GM21786 (cell line): ENCODE measurements around the gene USP35.
"Not testable (repeated sequence)": the region's sequence is repeated elsewhere in the genome, so short reads cannot be mapped to it uniquely, and the experiment has no call there.

Experiments
- ATAC-seq: cut with Tn5 transposase; IDR thresholded peaks from one replicate; pipeline ENCODE4 v1.9.1; 2021; ENCODE audit not compliant: unreplicated experiment

The USP35 gene

DNA sequence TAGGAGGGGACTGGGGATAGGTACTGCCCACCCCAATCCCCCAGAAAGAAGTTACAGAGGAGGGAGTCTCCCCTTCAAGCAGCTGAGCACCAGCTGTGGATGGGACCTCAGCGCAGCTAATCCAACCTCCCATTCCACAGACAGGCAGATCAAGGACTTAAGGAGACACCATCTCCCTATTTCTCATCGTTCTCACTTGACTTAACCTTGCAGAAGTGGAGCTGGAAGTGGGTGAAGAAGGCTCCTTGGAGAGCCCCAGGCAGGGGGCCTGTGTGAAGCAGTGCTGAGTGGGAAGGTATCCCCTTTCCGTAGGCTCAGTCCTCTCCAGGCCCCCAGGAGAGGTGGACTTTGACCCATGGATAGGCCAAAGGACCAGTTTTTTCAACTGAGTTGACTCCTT, 27.3 kb downstream of the USP35 start:
- ATAC-seq, result no peak

DNA sequence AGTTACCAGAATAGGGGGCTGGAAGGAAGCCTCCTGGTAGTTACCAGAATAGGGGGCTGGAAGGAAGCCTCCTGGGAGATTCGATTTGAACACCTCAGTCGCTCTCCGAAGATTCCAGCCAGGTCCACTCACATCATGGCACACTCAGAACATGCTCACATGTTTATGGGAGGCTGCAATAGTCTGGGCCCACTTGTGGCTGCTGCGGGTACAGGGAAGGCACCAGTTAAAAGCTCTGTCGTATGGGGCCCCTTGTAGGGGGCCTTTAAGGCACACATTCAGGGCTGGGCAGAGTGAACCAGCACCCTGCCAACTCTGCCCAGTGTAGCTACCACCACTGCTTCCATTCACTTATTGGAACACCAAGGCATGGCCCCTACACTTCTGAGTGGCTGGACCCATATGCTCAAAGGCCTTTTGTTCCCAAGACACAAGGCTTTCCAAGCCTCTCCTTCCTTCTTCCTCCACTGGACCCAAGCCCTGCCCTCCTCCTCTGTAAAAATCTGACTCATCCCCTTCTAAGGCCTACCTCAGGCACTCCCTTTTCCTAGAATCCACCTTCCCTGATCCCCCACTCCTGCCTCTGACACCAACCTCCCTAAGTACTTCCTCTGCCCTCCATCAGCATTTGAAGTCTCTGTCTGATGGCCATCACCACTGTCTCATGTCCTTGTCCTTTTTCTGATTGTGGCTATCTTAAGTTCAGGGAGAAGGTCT, 28.0 kb downstream of the USP35 start:
- ATAC-seq, result no peak

DNA sequence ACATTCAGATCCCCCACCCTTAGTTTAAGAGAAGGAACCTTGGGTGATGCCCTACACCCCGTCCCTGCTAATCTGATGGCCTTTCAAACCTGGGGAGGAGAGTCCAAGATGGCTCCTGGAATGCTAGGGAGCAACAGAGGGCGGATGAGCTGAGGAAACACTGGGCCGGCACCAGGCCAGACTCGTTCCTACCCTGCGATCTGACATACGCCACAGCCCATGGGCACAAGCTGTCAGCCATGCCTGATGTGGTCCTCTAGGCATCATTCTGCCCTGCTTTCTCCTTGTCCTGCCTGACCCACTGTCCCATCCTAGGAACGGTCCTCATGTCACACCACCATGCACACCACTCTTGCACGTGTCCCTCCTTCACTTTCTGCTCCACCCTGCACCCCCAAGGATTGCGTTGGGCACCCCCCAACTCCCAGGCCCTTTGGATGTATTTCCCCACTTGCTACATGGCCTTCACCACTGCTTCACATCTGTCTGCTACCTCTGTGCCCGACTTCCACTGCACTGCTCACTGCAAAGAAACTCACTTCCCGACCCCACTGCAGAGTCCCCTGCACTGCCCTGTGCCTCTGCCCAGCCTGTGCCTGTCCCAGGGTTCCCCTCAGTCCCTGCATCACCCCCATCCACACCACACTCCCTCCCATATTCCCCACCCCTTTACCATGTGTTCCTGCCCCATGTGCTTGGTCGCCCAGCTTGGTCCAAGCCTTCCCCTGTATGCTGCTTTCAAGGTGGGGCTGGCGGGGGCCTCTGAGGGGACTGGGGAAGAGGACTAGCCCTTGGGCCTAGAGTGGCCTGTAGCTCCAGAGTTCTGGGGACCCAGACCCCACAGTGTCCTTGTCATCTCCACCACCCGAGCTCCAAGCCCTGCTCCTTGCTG, 29.2 kb downstream of the USP35 start:
- ATAC-seq, result no peak

DNA sequence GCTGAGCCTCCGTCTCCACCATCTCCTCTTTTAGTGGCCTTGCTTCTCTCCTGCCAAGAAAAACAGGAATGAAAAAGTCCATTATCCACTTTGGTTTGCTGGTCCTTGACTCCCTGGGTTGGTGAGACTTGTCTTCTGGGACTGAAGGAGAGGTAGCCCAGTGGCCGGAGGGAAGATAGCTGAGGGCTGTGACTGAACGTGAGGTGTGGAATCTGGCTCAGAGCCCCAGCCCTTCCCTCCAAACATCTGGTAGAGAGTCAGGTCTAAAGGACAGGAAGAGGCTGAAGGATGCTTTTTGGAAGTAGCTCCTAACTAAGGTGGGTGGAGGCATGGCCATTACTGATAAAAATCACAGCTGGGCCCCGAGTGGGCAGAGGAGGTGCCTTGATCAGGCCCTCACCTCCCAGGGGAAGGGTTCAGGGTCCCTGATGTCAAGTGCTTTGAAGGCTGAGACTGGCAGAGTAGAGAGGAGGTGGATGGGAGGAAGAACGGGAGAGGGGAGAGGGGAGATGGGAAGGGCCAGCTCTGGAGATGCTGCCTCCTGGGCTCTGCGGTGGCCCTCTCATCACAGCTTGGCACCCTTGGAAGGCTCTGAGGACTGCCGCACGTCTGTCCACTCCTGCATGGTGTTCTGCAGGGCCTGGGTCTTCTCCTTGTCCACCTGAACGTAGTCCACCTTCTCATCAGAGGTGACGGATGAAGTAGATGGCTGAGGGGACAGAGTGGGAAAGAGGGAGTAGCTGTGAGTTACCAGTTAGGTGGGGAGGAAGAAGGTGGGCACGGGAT, 30.2 kb downstream of the USP35 start:
- ATAC-seq, result no peak

DNA sequence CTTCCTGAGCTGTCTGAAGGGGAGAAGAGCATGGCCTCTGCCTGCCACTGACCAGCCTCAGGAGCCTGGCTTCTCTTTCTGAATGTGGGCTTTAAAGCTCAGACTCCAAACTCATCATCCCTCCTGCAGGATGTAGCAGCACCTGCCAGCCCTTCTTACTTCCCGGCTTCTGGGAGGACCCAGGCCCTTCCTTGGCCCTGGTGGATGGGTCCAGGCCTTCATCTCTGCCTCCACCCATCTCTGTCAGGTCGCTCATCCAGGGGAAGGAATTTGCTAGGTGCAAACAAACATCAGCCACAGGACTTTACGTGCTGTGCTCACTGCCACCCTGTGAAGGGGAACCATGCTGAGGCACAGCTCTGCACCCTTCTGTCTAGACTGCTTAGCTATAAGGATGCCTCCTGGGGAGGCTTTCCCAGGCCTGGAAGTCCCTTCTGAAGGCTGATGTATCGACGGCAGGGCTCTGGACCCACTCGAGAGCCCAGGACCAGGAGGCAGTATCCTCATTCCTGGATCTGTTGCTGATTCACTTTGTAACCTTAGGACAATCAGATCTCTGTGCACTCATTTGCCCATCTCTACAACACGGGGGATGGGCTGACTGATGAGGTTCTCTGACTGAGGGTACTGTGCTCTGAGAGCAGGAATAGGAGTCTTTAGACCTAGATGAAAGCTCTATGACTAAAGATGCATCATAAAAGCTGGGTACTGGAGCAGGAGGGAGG, 30.9 kb downstream of the USP35 start:
- no peak for ATAC-seq

DNA sequence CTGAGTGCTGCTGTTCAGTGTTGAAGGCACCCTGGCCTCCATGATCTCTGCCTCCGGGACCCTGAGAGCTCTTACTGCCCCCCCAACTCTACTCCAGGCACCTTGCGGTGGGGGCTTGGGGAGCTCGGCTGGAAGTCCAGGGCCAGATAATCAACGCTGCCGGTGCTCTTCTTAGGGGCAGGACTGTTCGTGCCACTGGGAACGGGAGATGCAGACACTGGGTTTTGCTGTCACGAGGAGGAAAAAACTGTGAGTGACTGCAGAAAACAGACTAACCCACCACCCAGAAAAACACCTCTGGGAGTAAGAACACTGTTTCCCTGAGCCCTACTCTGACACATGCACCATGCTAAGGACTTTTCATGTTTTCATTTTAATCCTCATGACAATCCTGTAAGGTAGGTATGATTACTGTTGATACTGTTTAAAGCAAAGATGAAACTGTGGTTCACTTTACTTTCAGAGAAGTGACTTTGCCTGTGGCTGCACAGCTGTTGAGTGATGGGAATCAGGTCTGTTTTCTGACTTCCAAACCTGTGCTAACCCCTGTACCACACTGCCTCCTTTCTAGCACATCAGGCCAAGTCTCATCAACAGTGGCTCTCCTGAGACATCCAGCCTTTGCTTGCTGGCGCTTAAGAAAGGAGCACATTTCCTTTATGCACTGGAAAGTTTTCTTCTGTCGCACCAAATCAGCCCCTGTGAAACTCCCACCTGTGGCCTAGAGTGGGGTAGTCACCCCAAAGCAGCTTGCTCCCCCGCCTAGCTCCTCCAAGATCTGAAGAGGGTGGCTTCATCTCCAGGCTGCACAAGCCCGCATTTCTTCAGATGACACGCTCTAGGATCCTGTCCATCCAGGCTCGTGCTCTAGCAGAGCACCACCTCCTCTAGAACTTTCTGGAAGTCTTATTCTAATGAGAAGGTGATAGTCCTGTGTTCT, 31.8 kb downstream of the USP35 start:
- no peak for ATAC-seq

DNA sequence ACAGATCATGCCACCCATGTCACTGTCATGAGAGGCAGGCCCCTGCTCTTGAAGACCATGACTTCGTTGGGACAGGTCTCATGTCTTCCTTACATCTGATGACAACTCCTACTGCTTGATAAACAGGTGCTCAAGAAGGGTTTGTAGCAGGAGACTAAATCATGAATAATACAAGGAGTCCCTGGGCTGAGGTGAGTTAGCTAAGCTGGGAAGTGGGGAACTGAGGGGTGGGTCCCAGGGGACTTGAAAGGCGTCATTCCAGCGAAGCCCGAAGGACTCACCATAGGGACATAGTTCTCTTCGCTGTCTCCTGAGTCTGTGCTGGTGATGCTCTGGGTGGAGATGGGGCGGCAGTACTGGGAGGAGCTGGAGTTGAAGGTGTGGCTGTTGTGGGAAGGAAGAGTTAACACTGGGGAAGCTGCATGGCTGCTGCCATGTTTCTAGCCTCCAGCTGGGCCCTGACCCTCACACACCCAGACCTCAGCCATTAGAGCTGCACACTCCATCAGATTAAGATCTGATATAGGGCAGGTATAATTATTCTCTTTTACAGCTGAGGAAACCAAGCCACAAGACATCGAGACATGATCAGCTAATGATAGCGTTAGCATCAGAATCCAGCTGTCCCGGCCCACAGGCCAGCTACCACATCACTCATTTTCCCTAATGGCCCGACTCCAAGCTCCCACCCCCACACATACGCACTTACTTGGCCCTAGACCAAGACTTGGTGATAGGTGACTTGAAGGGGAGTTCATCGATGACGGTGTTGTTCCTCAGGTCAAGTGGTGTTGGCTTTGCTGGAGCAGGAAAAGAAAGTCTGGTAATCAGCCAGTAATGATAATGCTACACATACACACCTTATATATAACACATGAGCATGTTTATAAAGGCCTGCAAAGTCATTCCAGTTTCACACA, 32.9 kb downstream of the USP35 start:
- no peak for ATAC-seq

DNA sequence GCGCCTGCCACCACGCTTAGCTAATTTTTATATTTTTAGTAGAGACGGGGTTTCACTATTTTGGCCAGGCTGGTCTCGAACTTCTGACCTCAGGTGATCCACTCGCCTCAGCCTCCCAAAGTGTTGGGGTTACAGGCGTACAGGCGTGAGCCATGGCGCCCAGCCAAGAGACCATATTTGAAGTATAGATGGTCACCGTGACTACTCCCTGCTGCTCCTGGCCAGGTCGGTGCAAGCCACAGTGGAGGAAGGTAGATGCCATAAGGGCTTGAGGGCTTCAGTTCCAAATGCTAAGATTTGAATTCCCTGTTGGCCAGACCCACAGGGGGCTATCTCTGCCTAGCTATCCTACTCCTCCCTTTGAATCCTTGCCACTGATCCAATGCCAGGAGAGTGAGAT, 34.0 kb downstream of the USP35 start:
- not testable (repeated sequence) for ATAC-seq

DNA sequence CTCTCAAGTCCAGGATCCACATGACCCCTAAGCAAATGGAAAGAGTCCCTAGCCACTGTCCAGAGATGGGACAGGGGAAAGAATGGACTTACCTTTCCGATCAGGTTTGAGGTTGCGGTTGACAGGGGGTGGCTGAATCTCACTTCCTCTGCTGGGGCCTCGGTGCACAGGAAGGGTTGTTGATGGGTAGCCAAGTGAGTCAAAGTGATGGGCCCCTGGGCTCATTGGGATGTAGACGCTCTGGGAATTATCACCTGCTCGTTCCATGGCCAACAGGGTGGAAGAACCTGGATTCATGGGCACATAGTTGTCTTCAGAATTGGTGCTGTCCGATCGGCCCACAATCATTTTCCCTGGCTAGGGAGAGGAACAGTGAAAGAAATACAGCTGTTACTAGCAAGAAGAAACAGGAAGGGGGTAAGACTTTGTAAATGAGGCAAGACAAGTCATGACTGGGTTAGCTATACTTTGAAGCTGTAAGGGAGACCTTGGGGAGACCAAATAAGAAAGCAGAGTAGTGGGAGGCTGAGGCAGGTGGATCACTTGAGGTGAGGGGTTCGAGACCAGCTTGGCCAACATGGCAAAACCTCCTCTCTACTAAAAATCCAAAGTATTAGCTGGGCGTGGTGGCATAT, 34.7 kb downstream of the USP35 start:
- ATAC-seq, result peak; percentile 73

DNA sequence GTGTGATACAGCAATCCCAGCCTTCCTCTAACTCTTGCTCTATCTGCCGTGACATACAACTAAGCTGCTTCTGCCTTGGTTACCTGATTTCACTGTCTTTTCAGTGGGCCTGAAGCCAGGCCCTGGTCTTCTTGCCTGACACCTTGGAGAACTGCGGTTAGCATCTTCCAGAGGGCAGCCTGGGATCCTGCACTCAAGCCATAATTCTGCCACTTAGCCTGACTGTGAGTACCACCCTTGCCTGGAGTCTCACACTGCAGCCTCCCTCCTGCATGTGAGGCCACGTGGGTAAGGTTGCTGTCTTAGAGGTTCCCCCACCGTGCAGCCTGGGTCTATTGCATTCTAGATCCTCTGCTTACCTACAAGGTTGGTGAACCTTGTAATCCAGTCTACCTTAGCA, 35.8 kb downstream of the USP35 start:
- no peak for ATAC-seq

DNA sequence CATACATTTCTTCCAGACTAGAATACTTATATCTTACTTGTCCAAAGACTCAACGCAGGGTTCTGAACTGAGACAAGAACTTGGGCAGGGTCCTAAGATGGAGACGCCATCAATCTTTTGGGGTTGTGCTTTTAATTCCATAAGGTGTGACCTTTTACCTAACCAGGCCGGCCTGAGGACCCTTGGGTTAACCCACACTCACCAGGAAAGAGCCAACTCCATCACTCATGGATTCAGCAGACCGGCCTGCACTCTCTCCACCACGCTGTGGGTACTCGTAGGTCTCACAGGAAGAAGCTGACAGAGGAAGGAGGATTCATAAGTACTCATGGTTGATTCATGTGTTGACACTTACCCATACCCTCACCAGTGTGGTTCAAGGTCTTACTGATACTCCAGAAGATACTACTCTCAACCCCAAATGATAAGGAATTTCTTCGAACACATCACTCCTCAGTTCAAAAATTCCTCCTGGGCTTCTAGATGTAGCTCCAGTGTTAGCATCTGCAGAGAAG, 36.2 kb downstream of the USP35 start:
- no peak for ATAC-seq

DNA sequence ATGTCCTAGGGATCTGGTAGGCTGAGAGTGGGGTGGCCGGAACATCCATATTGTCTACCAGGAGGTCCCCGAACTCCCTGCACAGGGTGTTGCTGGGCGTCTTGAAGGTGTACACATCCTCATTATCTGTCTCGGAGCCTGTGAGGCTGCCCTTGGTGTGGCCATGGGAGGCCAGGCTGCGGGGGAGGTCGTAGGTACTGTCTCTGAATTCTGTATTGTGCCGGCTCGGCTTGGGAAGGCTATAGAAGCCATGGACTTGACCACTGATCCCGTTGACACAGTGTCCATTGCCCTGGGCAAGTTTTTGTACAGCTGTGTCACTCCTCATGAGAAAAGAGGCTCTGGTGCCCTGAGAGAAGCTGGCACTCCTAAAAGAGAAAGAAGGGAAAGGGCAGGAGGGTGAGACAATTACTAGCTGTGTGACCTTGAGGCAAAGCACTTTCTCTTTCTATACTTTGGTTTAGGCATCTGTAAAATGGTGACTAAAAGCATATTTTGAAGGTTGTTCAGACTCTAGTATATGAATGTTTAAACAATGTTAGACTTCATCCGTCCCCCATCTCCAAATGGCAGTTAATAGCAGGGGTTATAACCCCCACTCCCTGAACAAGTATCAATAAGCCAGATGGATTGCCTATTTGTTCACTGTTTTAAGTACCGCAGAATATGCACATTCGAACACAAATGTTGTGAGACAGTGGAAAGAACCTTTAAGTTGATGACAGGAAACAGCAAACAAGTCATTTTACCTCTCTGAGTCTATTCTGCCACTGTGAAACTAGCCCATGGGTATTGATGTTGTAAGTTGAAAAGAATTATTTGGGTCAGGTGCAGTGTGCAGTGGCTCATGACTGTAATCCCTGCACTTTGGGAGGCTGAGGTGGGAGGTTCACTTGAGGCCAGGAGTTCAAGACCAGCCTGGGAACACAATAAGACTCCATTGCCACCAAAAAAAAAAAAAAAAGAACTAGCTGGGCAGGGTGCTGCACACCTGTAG, 38.3 kb downstream of the USP35 start:
- no peak for ATAC-seq

DNA sequence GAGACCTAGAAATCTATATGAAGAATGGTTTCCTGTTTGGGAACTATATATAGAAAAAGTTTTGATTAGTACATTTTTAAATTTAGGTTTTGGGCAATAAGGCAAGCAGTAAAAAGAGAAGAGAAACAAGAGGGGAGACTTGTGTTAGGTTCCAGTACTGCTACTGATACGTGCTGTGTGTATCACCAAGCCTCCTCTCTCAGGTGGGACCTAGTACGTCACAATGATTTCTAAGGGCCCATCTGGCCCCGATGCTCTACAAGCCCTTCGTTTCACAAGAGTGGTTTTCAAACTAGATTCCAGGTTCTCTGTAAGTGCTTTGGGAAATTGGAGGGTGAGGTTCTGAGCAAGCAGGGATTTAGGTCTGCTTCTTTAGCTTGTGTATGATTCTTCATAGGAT, 39.2 kb downstream of the USP35 start:
- ATAC-seq, result peak; percentile 44

DNA sequence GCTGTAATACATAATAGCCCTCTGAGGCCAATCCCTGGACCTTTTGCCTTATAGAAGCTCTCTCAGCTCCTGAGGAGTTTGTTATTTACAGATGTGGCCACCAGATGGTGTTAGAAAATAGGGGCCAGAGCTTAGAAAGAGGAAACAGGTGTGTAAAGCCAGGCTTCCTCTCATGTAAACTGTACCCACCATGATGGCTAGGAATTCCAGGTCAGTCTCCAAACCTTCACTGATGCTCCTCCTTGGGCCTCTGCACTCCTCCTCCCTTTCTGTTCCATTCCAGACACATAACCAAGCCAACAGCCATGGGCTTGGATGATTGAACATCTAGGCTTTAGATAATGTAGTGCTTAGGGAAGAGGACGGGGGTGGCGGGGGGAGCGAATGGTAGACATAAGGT, 39.7 kb downstream of the USP35 start:
- no peak for ATAC-seq

DNA sequence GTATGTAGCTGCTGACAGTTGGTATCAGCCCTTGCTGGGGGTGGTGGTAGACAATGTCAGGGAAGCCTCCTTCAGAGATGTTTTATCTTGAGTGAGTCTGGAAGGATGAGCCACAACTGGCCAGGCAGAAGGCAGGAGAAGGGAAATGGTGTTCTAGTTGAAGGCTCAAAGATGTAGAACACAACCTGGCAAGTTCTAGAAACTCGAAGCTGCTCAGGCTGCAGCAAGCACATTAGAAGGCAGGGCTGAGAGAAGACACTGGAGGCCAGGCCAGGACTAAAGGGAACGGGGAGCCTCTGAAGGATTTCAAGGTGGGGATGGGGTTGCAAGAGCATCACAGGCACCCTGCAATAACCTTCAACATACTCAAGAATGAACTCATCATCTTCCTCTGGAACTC, 40.4 kb downstream of the USP35 start:
- no peak for ATAC-seq

DNA sequence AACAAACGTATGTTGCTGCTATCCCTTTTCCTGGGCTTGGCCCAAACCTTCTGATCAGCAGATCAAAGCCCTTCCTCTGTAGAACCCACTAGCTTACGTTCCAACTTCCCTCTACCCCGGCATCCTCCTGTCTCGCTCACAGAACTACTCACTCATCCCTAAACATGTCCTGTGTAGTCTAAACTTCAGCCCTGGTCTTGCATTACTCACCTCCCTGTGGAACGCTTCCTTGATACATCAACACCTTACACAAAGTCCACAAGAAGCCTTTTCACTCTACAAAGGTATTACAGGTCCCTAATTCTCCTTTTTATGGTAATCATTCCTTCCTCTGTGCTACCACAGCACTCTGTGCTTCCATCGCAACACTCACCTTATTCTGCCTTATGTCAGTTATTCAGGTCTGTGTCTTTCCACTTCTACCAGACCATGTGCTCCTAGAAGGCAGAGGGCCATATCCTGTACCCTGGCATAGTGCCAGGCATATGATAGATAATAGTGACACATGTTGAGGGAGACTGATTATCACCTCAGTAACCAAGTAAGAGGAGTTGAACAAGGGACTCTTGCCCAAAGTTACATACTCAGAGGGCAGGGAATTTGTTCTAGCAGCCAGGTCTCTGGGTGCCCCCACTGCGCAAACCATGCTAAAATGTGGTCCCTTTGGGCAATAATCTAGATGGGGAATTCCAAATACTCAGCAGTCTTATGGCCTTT, 41.6 kb downstream of the USP35 start:
- ATAC-seq, result no peak
